Colonic mucosa (tissue), 4 donors: Measurements from ENCODE around the gene IL1RAP. TPM values are rescaled to one million over a fixed set of nuclear protein-coding genes. Genes with fewer than 3 reads are reported as not detected.

Experiments used
- DNase-seq: peaks from one replicate; pipeline ENCODE4 v3.0.0-alpha.2; 2020
- H3K27ac ChIP-seq: fragments of 200-600 bp; one replicate; pipeline ENCODE4 v1.8.0; 2021
- H3K27me3 ChIP-seq: fragments of 200-600 bp; one replicate; pipeline ENCODE4 v1.8.0; 2021
- H3K36me3 ChIP-seq: fragments of 200-600 bp; one replicate; pipeline ENCODE4 v1.8.0; 2021
- H3K4me1 ChIP-seq: fragments of 200-600 bp; one replicate; pipeline ENCODE4 v1.8.0; 2021; ENCODE audit warnings: mild to moderate bottlenecking
- H3K4me3 ChIP-seq: fragments of 200-600 bp; one replicate; pipeline ENCODE4 v1.8.0; 2021
- H3K9ac ChIP-seq, 2 donors: one replicate each; pipeline ENCODE4 v1.7.0; 2013; ENCODE audit warnings: control low read depth in 2 of 2, low read depth in 2 of 2, low read length in 2 of 2
- H3K9me3 ChIP-seq: fragments of 200-600 bp; one replicate; pipeline ENCODE4 v1.8.0; 2021
- CTCF ChIP-seq: fragments of 200-600 bp; IDR thresholded peaks from one replicate; pipeline ENCODE4 v1.8.0; 2022; ENCODE audit warnings: antibody characterized with exemption, mild to moderate bottlenecking
- intact Hi-C: fragments of 100-400 bp; cut with DNase I; formaldehyde crosslinking; loops from one replicate; pipeline ENCODE4 v1.14.1; 2022
- total RNA-seq, 2 donors: library from RNA; stranded (reverse); fragmentation: NEBNext Ultra II Directional in 1 of 2; extraction: Animal tissue kit (Norgen Biotek cat#: 25700) in 1 of 2; gene quantifications; one replicate each; pipeline ENCODE4 v1.2.1, GENCODE V29; 2021
- donor health status: healthy.
- donor health status: DM: no; HTN: no; CAD: no.
- donor health status: DM: no; HTN: no; CAD: no.

IL1RAP gene
- total RNA-seq, 2 donors from 2014 or later, result 3.9 to 5.0 TPM

GRCh38 chr3:190605385-190605784 is 91.5 kb downstream of the IL1RAP start:
- H3K9me3 ChIP-seq, result no peaks in the 10 kb centered on the region
- no peak overlapping the region for H3K9ac ChIP-seq
- no peaks in the 10 kb centered on the region for H3K27me3 ChIP-seq
- H3K4me1 ChIP-seq, result no peaks in the 10 kb centered on the region
- DNase-seq, result no peak
- no peak for TF ChIP-seq CTCF
- intact Hi-C loops, result no loop called here
- H3K27ac ChIP-seq, result no peak overlapping the region
- no peaks in the 10 kb centered on the region for H3K36me3 ChIP-seq
- H3K4me3 ChIP-seq, result no peak overlapping the region

- Histone ChIP-seq H3K4me3 (no peak overlapping the region), H3K4me1 (no peaks in the 10 kb centered on the region), H3K9me3 (no peaks in the 10 kb centered on the region), H3K27ac (no peak overlapping the region), H3K9ac (no peak overlapping the region), H3K27me3 (no peaks in the 10 kb centered on the region), H3K36me3 (no peaks in the 10 kb centered on the region)
- intact Hi-C loops, result no loop called here
- TF ChIP-seq CTCF, result no peak
- DNase-seq, result no peak
Observed at GRCh38 chr3:190606596-190606995, 92.7 kb downstream of the IL1RAP start.

- intact Hi-C loops, result no loop called here
- no peaks in the 10 kb centered on the region for H3K36me3 ChIP-seq
- H3K27ac ChIP-seq, result no peak overlapping the region
- no peaks in the 10 kb centered on the region for H3K4me1 ChIP-seq
- TF ChIP-seq CTCF, result no peak
- H3K9me3 ChIP-seq, result no peaks in the 10 kb centered on the region
- no peaks in the 10 kb centered on the region for H3K27me3 ChIP-seq
- H3K4me3 ChIP-seq, result no peak overlapping the region
- H3K9ac ChIP-seq, result no peak overlapping the region
- no peak for DNase-seq
Observed at GRCh38 chr3:190607021-190607420, 93.1 kb downstream of the IL1RAP start.

- H3K36me3 ChIP-seq, result no peaks in the 10 kb centered on the region
- TF ChIP-seq CTCF, result no peak
- intact Hi-C loops, result no loop called here
Observed at GRCh38 chr3:190608850-190609589, 95.1 kb downstream of the IL1RAP start.

GRCh38 chr3:190614226-190615059 is 100.6 kb downstream of the IL1RAP start:
- DNase-seq, result no peak
- no peaks in the 10 kb centered on the region for H3K36me3 ChIP-seq
- no peak for TF ChIP-seq CTCF
- H3K9me3 ChIP-seq, result no peaks in the 10 kb centered on the region
- intact Hi-C loops, result no loop called here
- no peak overlapping the region for H3K27ac ChIP-seq
- H3K27me3 ChIP-seq, result no peaks in the 10 kb centered on the region
- H3K4me1 ChIP-seq, result no peaks in the 10 kb centered on the region
- H3K4me3 ChIP-seq, result no peak overlapping the region
- H3K9ac ChIP-seq, result no peak overlapping the region

More at GRCh38 chr3:190608850-190609589, 95.1 kb downstream of the IL1RAP start:
- Histone ChIP-seq H3K4me1 (no peaks in the 10 kb centered on the region), H3K9ac (no peak overlapping the region), H3K27ac (no peak overlapping the region), H3K9me3 (no peaks in the 10 kb centered on the region), H3K4me3 (no peak overlapping the region), H3K27me3 (no peaks in the 10 kb centered on the region)
- no peak for DNase-seq
